Measurements from ENCODE around the gene IL18. TPM values are rescaled to one million over a fixed set of nuclear protein-coding genes. Genes with fewer than 3 reads are reported as not detected.

IL18 gene
- total and polyA plus RNA-seq, 2 donors (not counting 1 experiment from before 2014, with no cell fraction given): 0.17 to 0.23 TPM

DNA sequence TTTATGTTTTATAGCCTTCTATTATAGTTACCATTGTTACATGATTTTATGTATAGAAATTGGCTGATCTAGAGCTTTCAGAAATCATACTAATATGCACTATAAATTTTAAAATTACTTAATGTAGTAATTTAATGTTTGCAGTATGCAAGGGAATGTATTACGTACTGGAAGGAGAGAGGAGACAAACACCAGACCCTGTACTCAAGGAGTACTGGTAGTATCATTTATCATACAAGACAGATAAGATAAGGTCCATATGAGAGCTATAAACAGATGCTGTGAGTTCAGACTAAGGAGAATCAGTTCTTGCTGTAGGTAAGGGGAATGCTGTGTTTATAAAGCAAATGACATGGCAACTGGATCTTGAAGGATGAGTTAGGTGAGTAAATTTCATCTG, 12.2 kb upstream of the IL18 start:
- no peak for TF ChIP-seq EZH2 (IDR thresholded peaks at IDR 0.05; ENCODE audit: low read length, missing control alignments)
- TF ChIP-seq, protein P1, sequence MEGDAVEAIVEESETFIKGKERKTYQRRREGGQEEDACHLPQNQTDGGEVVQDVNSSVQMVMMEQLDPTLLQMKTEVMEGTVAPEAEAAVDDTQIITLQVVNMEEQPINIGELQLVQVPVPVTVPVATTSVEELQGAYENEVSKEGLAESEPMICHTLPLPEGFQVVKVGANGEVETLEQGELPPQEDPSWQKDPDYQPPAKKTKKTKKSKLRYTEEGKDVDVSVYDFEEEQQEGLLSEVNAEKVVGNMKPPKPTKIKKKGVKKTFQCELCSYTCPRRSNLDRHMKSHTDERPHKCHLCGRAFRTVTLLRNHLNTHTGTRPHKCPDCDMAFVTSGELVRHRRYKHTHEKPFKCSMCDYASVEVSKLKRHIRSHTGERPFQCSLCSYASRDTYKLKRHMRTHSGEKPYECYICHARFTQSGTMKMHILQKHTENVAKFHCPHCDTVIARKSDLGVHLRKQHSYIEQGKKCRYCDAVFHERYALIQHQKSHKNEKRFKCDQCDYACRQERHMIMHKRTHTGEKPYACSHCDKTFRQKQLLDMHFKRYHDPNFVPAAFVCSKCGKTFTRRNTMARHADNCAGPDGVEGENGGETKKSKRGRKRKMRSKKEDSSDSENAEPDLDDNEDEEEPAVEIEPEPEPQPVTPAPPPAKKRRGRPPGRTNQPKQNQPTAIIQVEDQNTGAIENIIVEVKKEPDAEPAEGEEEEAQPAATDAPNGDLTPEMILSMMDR (conservative IDR thresholded peaks at IDR 0.05 in 1 of 2, IDR thresholded peaks at IDR 0.05 in 1 of 2; ENCODE audit: low read depth in 1 of 2, low read length in 2 of 2): no peak
- Histone ChIP-seq H3K27me3 (ENCODE audit: control insufficient read depth, insufficient read depth, low read length) (no peaks in the 10 kb centered on the region), H4K20me1 (ENCODE audit: control insufficient read depth, extremely low read depth, insufficient read depth, low read length) (no peaks in the 10 kb centered on the region), H3K9me3 (ENCODE audit: control insufficient read depth, insufficient read depth, low read depth, low read length) (no peaks in the 10 kb centered on the region), H3K9ac (ENCODE audit: insufficient read depth, low read length) (no peak overlapping the region), H3K36me3 (ENCODE audit: control insufficient read depth, insufficient read depth, low read length) (no peaks in the 10 kb centered on the region), H3K4me2 (ENCODE audit: extremely low read depth, insufficient read depth, low read length) (no peak overlapping the region), H3K79me2 (ENCODE audit: control insufficient read depth, insufficient read depth, low read length) (no peaks in the 10 kb centered on the region), H3K4me1 (ENCODE audit: control insufficient read depth, extremely low read depth, insufficient read depth, low read length) (peaks cover 3% of the 10 kb centered on the region), H3K4me3 (replicated peaks in 1 of 4; ENCODE audit: control extremely low read depth in 1 of 4, insufficient read depth in 1 of 4, low read depth in 3 of 4, low read length in 4 of 4) (no peak overlapping the region), H3K27ac (ENCODE audit: insufficient read depth, low read length) (no peak overlapping the region), H2AFZ (ENCODE audit: low read length) (no peak overlapping the region)
- no peak for DNase-seq (ENCODE audit: low read depth in 2 of 2)

DNA sequence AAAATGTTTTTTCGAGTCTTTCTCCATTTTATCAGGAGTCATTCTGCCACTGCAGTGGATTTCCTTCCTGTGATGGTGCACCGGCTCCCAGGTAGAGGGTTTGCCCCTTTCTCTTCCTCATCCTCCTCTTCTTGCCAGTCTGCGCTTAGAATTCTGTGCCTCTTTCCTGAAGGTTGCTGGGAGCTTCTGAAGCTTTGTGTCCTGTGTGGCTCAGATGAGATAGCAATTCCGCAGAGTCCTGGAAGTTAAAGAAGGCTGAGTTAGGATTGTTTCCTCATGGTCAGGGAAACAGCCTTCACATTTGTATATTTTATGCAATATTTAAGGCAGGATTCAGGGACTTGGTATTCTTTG, 11.7 kb upstream of the IL18 start:
- Histone ChIP-seq H3K36me3 (ENCODE audit: control insufficient read depth, insufficient read depth, low read length) (no peaks in the 10 kb centered on the region), H3K9ac (ENCODE audit: insufficient read depth, low read length) (no peak overlapping the region), H3K4me3 (replicated peaks in 1 of 4; ENCODE audit: control extremely low read depth in 1 of 4, insufficient read depth in 1 of 4, low read depth in 3 of 4, low read length in 4 of 4) (peak overlapping the region; percentile 9 to 52 (median 28)), H3K27me3 (ENCODE audit: control insufficient read depth, insufficient read depth, low read length) (no peaks in the 10 kb centered on the region), H4K20me1 (ENCODE audit: control insufficient read depth, extremely low read depth, insufficient read depth, low read length) (no peaks in the 10 kb centered on the region), H2AFZ (ENCODE audit: low read length) (peak overlapping the region; percentile 8), H3K79me2 (ENCODE audit: control insufficient read depth, insufficient read depth, low read length) (no peaks in the 10 kb centered on the region), H3K9me3 (ENCODE audit: control insufficient read depth, insufficient read depth, low read depth, low read length) (no peaks in the 10 kb centered on the region), H3K4me2 (ENCODE audit: extremely low read depth, insufficient read depth, low read length) (peak overlapping the region; percentile 38), H3K27ac (ENCODE audit: insufficient read depth, low read length) (peak overlapping the region; percentile 18), H3K4me1 (ENCODE audit: control insufficient read depth, extremely low read depth, insufficient read depth, low read length) (peaks cover 3% of the 10 kb centered on the region)
- no peak for DNase-seq (ENCODE audit: low read depth in 2 of 2)
- no peak for TF ChIP-seq EZH2 (IDR thresholded peaks at IDR 0.05; ENCODE audit: low read length, missing control alignments)
- TF ChIP-seq, protein P1 (conservative IDR thresholded peaks at IDR 0.05 in 1 of 2, IDR thresholded peaks at IDR 0.05 in 1 of 2; ENCODE audit: low read depth in 1 of 2, low read length in 2 of 2): no peak

DNA sequence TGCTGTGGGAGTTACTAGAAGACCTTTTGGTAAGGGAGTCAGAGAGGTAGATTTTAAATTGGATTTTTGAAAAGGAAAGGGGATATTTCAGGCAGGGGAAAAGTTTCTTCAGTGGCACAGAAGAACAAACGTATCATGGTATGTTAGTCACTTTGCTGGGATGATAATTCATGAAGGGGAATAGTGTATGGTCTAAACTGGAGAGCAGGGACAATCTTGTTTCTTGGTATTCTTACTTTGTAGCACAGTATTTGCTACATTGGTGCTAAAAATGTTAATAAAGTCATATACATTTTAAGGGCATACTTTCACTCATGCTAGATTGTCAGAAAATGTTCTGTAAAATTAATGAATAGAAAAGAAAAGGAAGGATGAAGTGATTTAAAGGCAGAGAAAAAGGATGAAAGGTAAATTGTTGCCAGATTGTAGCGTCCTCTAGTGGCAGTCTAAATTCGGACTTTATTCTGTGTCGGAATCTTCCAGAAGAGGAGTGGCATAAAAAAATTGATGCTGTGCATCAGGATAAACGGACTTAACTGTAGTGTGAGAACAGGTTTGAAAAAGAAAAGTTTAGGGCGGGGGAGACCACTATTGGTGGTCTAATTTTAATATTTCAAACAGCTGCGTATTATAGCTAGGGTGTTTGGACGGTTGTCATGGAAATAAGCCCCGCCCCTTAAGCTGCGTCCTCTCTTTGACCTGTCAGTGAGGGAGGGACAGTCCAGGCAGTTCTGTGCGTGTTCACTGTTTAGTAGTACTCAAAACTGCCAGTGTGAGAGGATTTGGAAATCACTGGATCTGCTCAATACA, 11.1 kb upstream of the IL18 start, which contains the start of gene BCO2:
BCO2 (plus strand) TSS at position 724 of the 810 bp plus-strand sequence. CDS start 90 bp downstream, outside the sequence.
- Histone ChIP-seq H3K27ac (ENCODE audit: insufficient read depth, low read length) (peak within 1 kb of the TSS; percentile 18), H2AFZ (ENCODE audit: low read length) (peak within 1 kb of the TSS; percentile 8), H3K9ac (ENCODE audit: insufficient read depth, low read length) (no peak within 1 kb of the TSS), H3K79me2 (ENCODE audit: control insufficient read depth, insufficient read depth, low read length) (no peaks in the 10 kb centered on the region), H3K27me3 (ENCODE audit: control insufficient read depth, insufficient read depth, low read length) (no peaks in the 10 kb centered on the region), H3K4me1 (ENCODE audit: control insufficient read depth, extremely low read depth, insufficient read depth, low read length) (peaks cover 3% of the 10 kb centered on the region), H3K4me2 (ENCODE audit: extremely low read depth, insufficient read depth, low read length) (peak within 1 kb of the TSS; percentile 38), H4K20me1 (ENCODE audit: control insufficient read depth, extremely low read depth, insufficient read depth, low read length) (no peaks in the 10 kb centered on the region), H3K36me3 (ENCODE audit: control insufficient read depth, insufficient read depth, low read length) (no peaks in the 10 kb centered on the region), H3K9me3 (ENCODE audit: control insufficient read depth, insufficient read depth, low read depth, low read length) (no peaks in the 10 kb centered on the region), H3K4me3 (replicated peaks in 1 of 4; ENCODE audit: control extremely low read depth in 1 of 4, insufficient read depth in 1 of 4, low read depth in 3 of 4, low read length in 4 of 4) (peak within 1 kb of the TSS; percentile 9 to 52 (median 28))
- peak; percentile 67 to 83 for DNase-seq (ENCODE audit: low read depth in 2 of 2)
- TF ChIP-seq, protein P1 (conservative IDR thresholded peaks at IDR 0.05 in 1 of 2, IDR thresholded peaks at IDR 0.05 in 1 of 2; ENCODE audit: low read depth in 1 of 2, low read length in 2 of 2): peak; percentile 88
- TF ChIP-seq EZH2 (IDR thresholded peaks at IDR 0.05; ENCODE audit: low read length, missing control alignments): no peak
